ENCODE results near the gene NUB1.

NUB1 gene

GRCh38 chr7:151426904-151427704, 85.5 kb downstream of the NUB1 start:
- DNase-seq = no peak

- no peak for DNase-seq
These were observed 86.2 kb downstream of the NUB1 start for GRCh38 chr7:151427705-151428377.

Data from activated CD4-positive, alpha-beta T cell treated with anti-CD3 and anti-CD28 coated beads, Interleukin-10, Interleukin-2, amounts not matched to agents 100 ng/mL and 50 ng/mL, durations not matched to agents 16 hours and 8 hours (primary cell).